PC-3 (cell line): ENCODE measurements around the gene CLK2. TPM values are rescaled to one million over a fixed set of nuclear protein-coding genes. Genes with fewer than 3 reads are reported as not detected.

ENCODE experiments used
- ATAC-seq: fragments of 200-7000 bp; cut with Tn5 transposase; 2 replicates; pipeline ENCODE4 v1.9.1; 2020; ENCODE audit warnings: mild to moderate bottlenecking, moderate library complexity
- BruUV-seq: library from RNA; stranded (reverse); fragments of 400-500 nt; replicated peaks from 2 replicates; lab custom pipeline; 2021; lab: Mats Ljungman, UMichigan
- CTCF ChIA-PET: fragments of 300-600 bp; sonication (Branson Sonifier 250); formaldehyde crosslinking; loops from one replicate; lab custom pipeline; 2022; ENCODE audit warnings: antibody characterized with exemption; lab: Charles Lee
- POLR2A ChIA-PET: fragments of 300-600 bp; sonication (Branson Sonifier 250); formaldehyde crosslinking; loops from one replicate; lab custom pipeline; 2022; ENCODE audit warnings: antibody characterized with exemption; ENCODE audit not compliant: unreplicated experiment; lab: Charles Lee
- DNase-seq: peaks from one replicate; pipeline ENCODE4 v3.0.0-alpha.2; 2015
- H2AFZ ChIP-seq: fragments of 300-600 bp; sonication (generic); 2 replicates; pipeline ENCODE4 v1.6.0; 2016; ENCODE audit warnings: antibody characterized with exemption, low read length
- H3F3A ChIP-seq: fragments of 300-600 bp; sonication (generic); one replicate; pipeline ENCODE4 v1.6.0; 2017; ENCODE audit warnings: antibody characterized with exemption, low read length, control low read depth, mild to moderate bottlenecking; ENCODE audit not compliant: unreplicated experiment
- H3K27ac ChIP-seq: fragments of 300-600 bp; sonication (generic); 2 replicates; pipeline ENCODE4 v1.5.1; 2016; ENCODE audit warnings: mild to moderate bottlenecking, low read length
- H3K27me3 ChIP-seq: fragments of 300-600 bp; sonication (generic); 2 replicates; pipeline ENCODE4 v1.6.1; 2016; ENCODE audit warnings: low read length, mixed read lengths
- H3K36me3 ChIP-seq: fragments of 300-600 bp; sonication (generic); 2 replicates; pipeline ENCODE4 v1.6.1; 2016; ENCODE audit warnings: low read depth, mixed run types, low read length, mixed read lengths
- H3K4me1 ChIP-seq: fragments of 300-600 bp; sonication (generic); 2 replicates; pipeline ENCODE4 v1.5.1; 2016; ENCODE audit warnings: low read length; ENCODE audit not compliant: insufficient read depth
- H3K4me2 ChIP-seq: fragments of 300-600 bp; sonication (generic); 2 replicates; pipeline ENCODE4 v1.6.0; 2016; ENCODE audit warnings: low read length
- H3K4me3 ChIP-seq: fragments of 300-600 bp; sonication (generic); 2 replicates; pipeline ENCODE4 v1.5.1; 2016; ENCODE audit warnings: mild to moderate bottlenecking, low read length, mixed read lengths
- H3K79me2 ChIP-seq: fragments of 300-600 bp; sonication (generic); 2 replicates; pipeline ENCODE4 v1.6.1; 2017; ENCODE audit warnings: low read length, mixed read lengths
- H3K9ac ChIP-seq: fragments of 300-600 bp; sonication (generic); 2 replicates; pipeline ENCODE4 v1.6.0; 2016; ENCODE audit warnings: mild to moderate bottlenecking, low read length
- H3K9me2 ChIP-seq: fragments of 300-600 bp; sonication (generic); replicated peaks from 2 replicates; pipeline ENCODE4 v1.6.1; 2016; ENCODE audit warnings: mixed run types, low read length, mixed read lengths
- H3K9me3 ChIP-seq: fragments of 300-600 bp; sonication (generic); 2 replicates; pipeline ENCODE4 v1.6.1; 2016; ENCODE audit warnings: low read length, mixed read lengths
- H4K20me1 ChIP-seq: fragments of 300-600 bp; sonication (generic); 2 replicates; pipeline ENCODE4 v1.6.1; 2016; ENCODE audit warnings: low read length, mixed read lengths
- CTCF ChIP-seq: fragments of 300-600 bp; sonication (generic); conservative IDR thresholded peaks from 2 replicates; pipeline ENCODE4 v1.5.1; 2017; ENCODE audit warnings: antibody characterized with exemption, low read depth, mild to moderate bottlenecking, low read length
- EZH2 ChIP-seq: fragments of 300-600 bp; sonication (generic); IDR thresholded peaks from one replicate; pipeline ENCODE4 v1.6.1; 2017; ENCODE audit warnings: antibody characterized with exemption, mild to moderate bottlenecking, low read length; ENCODE audit not compliant: unreplicated experiment
- EZH2phosphoT487 ChIP-seq: fragments of 300-600 bp; sonication (generic); IDR thresholded peaks from 2 replicates; pipeline ENCODE4 v1.6.1; 2018; ENCODE audit warnings: mild to moderate bottlenecking, antibody characterized with exemption, low read length, borderline replicate concordance
- intact Hi-C: fragments of 100-400 bp; cut with micrococcal nuclease; formaldehyde crosslinking; loops from 2 replicates; pipeline ENCODE4 v1.9.0; 2023
- total RNA-seq: library from RNA; depleted of rRNA; stranded (reverse); fragments of >200 nt; gene quantifications from 2 replicates; pipeline ENCODE4 v1.2.3, GENCODE V29; 2014

The CLK2 gene
- total RNA-seq, 1 experiment from 2014 or later, result 49.9 TPM

- intact Hi-C loops, result no loop called here
- peaks cover 21% of the 10 kb centered on the region for H3K79me2 ChIP-seq
- no TSS peak for BruUV-seq
These were observed 5.9 kb downstream of the CLK2 start for GRCh38 chr1:155267373-155267772.

DNA sequence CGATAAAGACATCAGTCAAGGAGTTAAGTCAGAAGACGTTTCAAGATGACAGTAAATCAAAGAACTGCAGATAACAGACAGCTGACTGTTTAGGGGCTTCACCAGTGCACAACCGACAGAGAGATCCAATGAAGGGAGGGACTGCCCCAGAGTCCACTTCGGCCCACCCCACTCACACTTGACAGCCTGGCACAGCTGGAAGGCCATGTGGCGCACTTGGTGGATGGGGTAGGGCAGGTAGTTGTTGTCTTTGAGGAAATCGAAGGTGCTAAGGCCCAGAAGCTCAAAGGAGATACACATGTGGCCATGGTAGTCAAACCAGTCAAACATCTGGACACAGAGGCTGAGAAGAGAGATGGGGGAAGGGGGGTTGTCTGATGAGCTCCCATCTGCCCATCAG lies 6.8 kb downstream of the CLK2 start:
- Histone ChIP-seq H3K36me3 (peaks cover 68% of the 10 kb centered on the region), H3K27me3 (no peaks in the 10 kb centered on the region), H3K79me2 (peaks cover 18% of the 10 kb centered on the region), H3K4me3 (no peak overlapping the region), H4K20me1 (no peaks in the 10 kb centered on the region), H3K9ac (no peak overlapping the region), H3K9me3 (no peaks in the 10 kb centered on the region), H2AFZ (no peak overlapping the region), H3K4me2 (no peak overlapping the region), H3F3A (peaks cover 11% of the 10 kb centered on the region), H3K4me1 (peaks cover 4% of the 10 kb centered on the region; the same call in 1 of the 2 replicates), H3K9me2 (no peaks in the 10 kb centered on the region), H3K27ac (no peak overlapping the region)
- ChIA-PET POLR2A (no interaction called here), CTCF (no interaction called here)
- ATAC-seq (no peak), DNase-seq (no peak)
- no TSS peak for BruUV-seq
- intact Hi-C loops, result no loop called here
- no peak for TF ChIP-seq EZH2phosphoT487
- TF ChIP-seq EZH2, result no peak
- no peak for TF ChIP-seq CTCF

More at GRCh38 chr1:155267373-155267772, 5.9 kb downstream of the CLK2 start:
- peaks cover 3% of the 10 kb centered on the region; the same call in 1 of the 2 replicates for H4K20me1 ChIP-seq
- DNase-seq (no peak), ATAC-seq (no peak)
- no peaks in the 10 kb centered on the region for H3K9me2 ChIP-seq
- no peaks in the 10 kb centered on the region for H3K27me3 ChIP-seq
- no peak overlapping the region for H3K9ac ChIP-seq
- no peaks in the 10 kb centered on the region for H3K9me3 ChIP-seq
- CTCF ChIA-PET, result no interaction called here
- H3K4me3 ChIP-seq, result no peak overlapping the region
- H3K27ac ChIP-seq, result no peak overlapping the region
- TF ChIP-seq EZH2phosphoT487 (no peak), EZH2 (no peak), CTCF (no peak)
- no peak overlapping the region for H3K4me2 ChIP-seq
- H3K4me1 ChIP-seq, result peaks cover 13% of the 10 kb centered on the region
- no peak overlapping the region for H2AFZ ChIP-seq
- POLR2A ChIA-PET, result no interaction called here
- peaks cover 11% of the 10 kb centered on the region for H3F3A ChIP-seq
- peaks cover 68% of the 10 kb centered on the region for H3K36me3 ChIP-seq

DNA sequence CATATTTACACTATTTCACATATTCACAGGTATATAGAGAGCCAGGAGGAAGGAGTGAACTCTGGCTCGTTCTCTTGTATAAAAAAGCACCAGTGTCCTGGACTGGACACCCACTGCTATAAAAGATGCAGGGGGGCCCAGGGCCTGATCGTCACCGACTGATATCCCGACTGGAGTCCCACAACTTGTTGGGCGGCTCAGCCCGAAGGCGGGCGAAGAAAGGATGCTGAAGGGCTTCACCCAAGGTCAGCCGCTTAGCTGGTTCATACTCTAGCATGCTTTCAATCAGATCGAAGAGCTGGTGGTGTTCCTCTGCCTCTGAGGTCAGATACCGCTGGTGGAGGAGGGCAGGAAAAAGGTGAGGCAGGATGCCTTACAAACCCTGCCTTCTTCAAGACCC lies 10.2 kb downstream of the CLK2 start:
- no peak overlapping the region for H3K9ac ChIP-seq
- ChIA-PET CTCF (no interaction called here), POLR2A (interaction anchor here (0.6 kb wide), 1 partner anchor 54 kb away, joined by 3 read pairs; no protein-coding TSS in a partner anchor)
- TF ChIP-seq CTCF (no peak), EZH2 (no peak), EZH2phosphoT487 (no peak)
- peaks cover 20% of the 10 kb centered on the region for H3K79me2 ChIP-seq
- peaks cover 50% of the 10 kb centered on the region for H3K36me3 ChIP-seq
- intact Hi-C loops, result no loop called here
- H3K9me2 ChIP-seq, result no peaks in the 10 kb centered on the region
- no peak overlapping the region for H3K27ac ChIP-seq
- peaks cover 11% of the 10 kb centered on the region for H3F3A ChIP-seq
- H3K9me3 ChIP-seq, result no peaks in the 10 kb centered on the region
- H2AFZ ChIP-seq, result no peak overlapping the region
- no peak overlapping the region for H3K4me3 ChIP-seq
- H3K4me1 ChIP-seq, result peaks cover 16% of the 10 kb centered on the region
- BruUV-seq, result no TSS peak
- H3K4me2 ChIP-seq, result no peak overlapping the region
- ATAC-seq (no peak), DNase-seq (no peak)
- no peaks in the 10 kb centered on the region for H4K20me1 ChIP-seq
- H3K27me3 ChIP-seq, result no peaks in the 10 kb centered on the region
